Stimulated activated CD8-positive, alpha-beta memory T cell treated with anti-CD3 and anti-CD28 coated beads, Interleukin-7, amount 100 ng/mL, for 24 hours (primary cell): Measurements from ENCODE around the gene PYGM.

Experiments used
- DNase-seq: peaks from one replicate; pipeline ENCODE4 v3.0.0-alpha.2; 2020; ENCODE audit warnings: low read depth

Gene PYGM

GRCh38 chr11:64767344-64768299 lies 7.8 kb upstream of the PYGM start:
- DNase-seq = peak; percentile 78

- DNase-seq = no peak
Measured at GRCh38 chr11:64766881-64767280, 7.1 kb upstream of the PYGM start.

- no peak for DNase-seq
Measured at GRCh38 chr11:64765851-64766665, 6.3 kb upstream of the PYGM start.

- no peak for DNase-seq
Measured at GRCh38 chr11:64765291-64765850, 5.6 kb upstream of the PYGM start.

GRCh38 chr11:64764753-64765152 lies 5.0 kb upstream of the PYGM start:
- DNase-seq = no peak

- no peak for DNase-seq
Measured at GRCh38 chr11:64764040-64764611, 4.4 kb upstream of the PYGM start.

- no peak for DNase-seq
Measured at GRCh38 chr11:64763526-64764039, 3.8 kb upstream of the PYGM start.

GRCh38 chr11:64762674-64763525 lies 3.1 kb upstream of the PYGM start:
- DNase-seq = no peak

- DNase-seq = no peak
Measured at GRCh38 chr11:64762277-64762673, 2.5 kb upstream of the PYGM start.

- DNase-seq = no peak
Measured at GRCh38 chr11:64760759-64761420, 1.1 kb upstream of the PYGM start.

GRCh38 chr11:64759131-64759721 lies 548 bp downstream of the PYGM start:
- no peak for DNase-seq

GRCh38 chr11:64758330-64759079 lies 1.3 kb downstream of the PYGM start:
- no peak for DNase-seq

- DNase-seq = no peak
Measured at GRCh38 chr11:64757549-64758329, 2.0 kb downstream of the PYGM start.

- DNase-seq = no peak
Measured at GRCh38 chr11:64755681-64756361, 4.0 kb downstream of the PYGM start.

- no peak for DNase-seq
Measured at GRCh38 chr11:64754919-64755662, 4.7 kb downstream of the PYGM start.

- DNase-seq = no peak
Measured at GRCh38 chr11:64754124-64754918, 5.5 kb downstream of the PYGM start.
